ENCODE measurements around the gene ANTKMT.

DNA sequence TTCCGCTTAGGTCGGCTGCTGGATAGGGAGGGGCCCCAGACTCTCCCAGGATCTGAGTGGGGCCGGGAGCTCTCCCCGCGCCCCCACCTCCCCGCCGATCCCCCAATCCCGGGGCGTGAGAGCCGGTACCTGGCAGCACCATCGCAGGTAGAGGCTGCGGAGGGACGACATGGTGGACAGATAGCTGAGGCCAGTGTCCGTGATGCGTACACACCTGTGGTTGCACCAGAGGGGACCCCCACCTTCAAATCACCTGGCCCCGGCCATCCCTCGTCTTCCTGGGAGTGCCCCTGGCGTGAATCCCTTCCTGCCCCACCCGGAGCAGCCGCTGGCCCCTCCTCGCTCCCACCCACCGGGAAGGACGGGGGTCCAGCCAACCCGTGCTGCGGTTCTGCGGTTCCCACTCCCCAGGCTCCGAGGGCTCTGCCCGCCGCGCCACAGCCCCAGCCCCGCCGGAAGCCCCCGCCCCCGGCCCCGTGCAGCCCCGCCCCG is 26.0 kb upstream of the ANTKMT start:
- TF ChIP-seq POLR2A (IDR thresholded peaks at IDR 0.05; ENCODE audit: low read depth, low read length), result no peak
- no peak for TF ChIP-seq TAF1 (IDR thresholded peaks at IDR 0.05; ENCODE audit: borderline replicate concordance, low read depth, low read length)

All from GM12892 (cell line).